Measurements from ENCODE around the gene GJD4.

GJD4 gene

GRCh38 chr10:35644050-35644950 lies 39.2 kb downstream of the GJD4 start:
- Mint-ChIP-seq H3K36me3 (no peaks in the 10 kb centered on the region), H3K4me1 (peaks cover 33% of the 10 kb centered on the region), H3K4me3 (peak overlapping the region; percentile 94), H3K9me3 (no peaks in the 10 kb centered on the region), H3K27me3 (peaks cover 8% of the 10 kb centered on the region), H3K27ac (no peak overlapping the region)

DNA sequence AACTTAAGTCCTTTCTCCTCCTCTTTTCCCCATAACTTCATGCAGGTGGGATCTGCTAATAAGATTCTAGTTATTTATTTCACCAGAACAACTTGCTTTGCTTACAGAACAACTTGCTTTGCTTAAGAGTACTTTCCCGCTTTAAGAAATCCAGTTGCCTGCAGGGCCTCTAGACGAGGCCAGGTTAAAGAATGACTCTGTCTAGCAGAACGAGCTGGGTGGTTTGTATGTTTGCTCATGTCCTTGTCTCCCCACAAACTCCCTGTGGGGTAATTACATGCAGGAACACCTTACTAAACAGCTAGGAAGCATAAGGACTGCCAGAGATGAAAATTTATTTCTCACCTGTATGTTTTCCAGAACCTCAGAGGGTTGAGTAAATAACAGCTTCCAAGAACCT lies 45.8 kb downstream of the GJD4 start:
- Mint-ChIP-seq H3K4me1 (no peaks in the 10 kb centered on the region), H3K27me3 (peaks cover 2% of the 10 kb centered on the region), H3K27ac (no peak overlapping the region), H3K9me3 (no peaks in the 10 kb centered on the region), H3K36me3 (no peaks in the 10 kb centered on the region), H3K4me3 (no peak overlapping the region)

DNA sequence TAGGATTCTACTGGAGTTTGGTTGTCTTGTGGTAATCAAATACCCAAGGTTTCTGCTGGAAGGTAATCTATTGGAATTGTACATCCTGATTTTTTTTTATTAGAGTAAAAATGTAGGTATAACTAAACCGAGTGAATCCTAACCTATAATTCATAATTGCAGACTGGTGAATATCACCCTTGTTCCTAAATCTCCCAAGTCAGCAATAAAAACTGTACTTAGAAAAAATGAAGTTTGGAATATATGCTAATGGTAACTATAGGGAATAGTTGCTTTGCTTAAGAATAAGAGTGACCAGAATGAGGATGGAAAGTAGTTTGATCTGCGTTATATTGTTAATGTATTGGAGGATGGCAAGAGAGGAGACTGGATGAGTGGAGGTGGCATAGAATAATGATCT lies 47.7 kb downstream of the GJD4 start:
- H3K4me3 Mint-ChIP-seq, result no peak overlapping the region
- H3K36me3 Mint-ChIP-seq, result no peaks in the 10 kb centered on the region

GRCh38 chr10:35657621-35658020 lies 52.5 kb downstream of the GJD4 start:
- H3K4me1 Mint-ChIP-seq, result no peaks in the 10 kb centered on the region
- H3K27ac Mint-ChIP-seq, result no peak overlapping the region
- H3K36me3 Mint-ChIP-seq, result peaks cover 2% of the 10 kb centered on the region
- no peaks in the 10 kb centered on the region for H3K9me3 Mint-ChIP-seq
- H3K4me3 Mint-ChIP-seq, result no peak overlapping the region
- H3K27me3 Mint-ChIP-seq, result peaks cover 14% of the 10 kb centered on the region

More for the DNA sequence above, 47.7 kb downstream of the GJD4 start:
- H3K4me1 Mint-ChIP-seq, result no peaks in the 10 kb centered on the region
- H3K27me3 Mint-ChIP-seq, result peaks cover 3% of the 10 kb centered on the region
- no peak overlapping the region for H3K27ac Mint-ChIP-seq
- H3K9me3 Mint-ChIP-seq, result no peaks in the 10 kb centered on the region

Data from activated naive CD4-positive, alpha-beta T cell treated with anti-CD3 and anti-CD28 coated beads, Interleukin-2, amount 50 U/mL, for 24 hours (primary cell).